ENCODE results near the gene MPPED1.

GRCh38 chr22:43429426-43429825, 17.6 kb downstream of the MPPED1 start:
- TF ChIP-seq, protein P1, sequence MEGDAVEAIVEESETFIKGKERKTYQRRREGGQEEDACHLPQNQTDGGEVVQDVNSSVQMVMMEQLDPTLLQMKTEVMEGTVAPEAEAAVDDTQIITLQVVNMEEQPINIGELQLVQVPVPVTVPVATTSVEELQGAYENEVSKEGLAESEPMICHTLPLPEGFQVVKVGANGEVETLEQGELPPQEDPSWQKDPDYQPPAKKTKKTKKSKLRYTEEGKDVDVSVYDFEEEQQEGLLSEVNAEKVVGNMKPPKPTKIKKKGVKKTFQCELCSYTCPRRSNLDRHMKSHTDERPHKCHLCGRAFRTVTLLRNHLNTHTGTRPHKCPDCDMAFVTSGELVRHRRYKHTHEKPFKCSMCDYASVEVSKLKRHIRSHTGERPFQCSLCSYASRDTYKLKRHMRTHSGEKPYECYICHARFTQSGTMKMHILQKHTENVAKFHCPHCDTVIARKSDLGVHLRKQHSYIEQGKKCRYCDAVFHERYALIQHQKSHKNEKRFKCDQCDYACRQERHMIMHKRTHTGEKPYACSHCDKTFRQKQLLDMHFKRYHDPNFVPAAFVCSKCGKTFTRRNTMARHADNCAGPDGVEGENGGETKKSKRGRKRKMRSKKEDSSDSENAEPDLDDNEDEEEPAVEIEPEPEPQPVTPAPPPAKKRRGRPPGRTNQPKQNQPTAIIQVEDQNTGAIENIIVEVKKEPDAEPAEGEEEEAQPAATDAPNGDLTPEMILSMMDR (conservative IDR thresholded peaks at IDR 0.05 in 1 of 2, IDR thresholded peaks at IDR 0.05 in 1 of 2; ENCODE audit: low read depth in 1 of 2, low read length in 2 of 2): no peak
- TF ChIP-seq EZH2 (IDR thresholded peaks at IDR 0.05; ENCODE audit: low read length, missing control alignments): no peak
